HG02884 (cell line): ENCODE results near the gene PLEKHD1.

Experiments used
- ATAC-seq: cut with Tn5 transposase; IDR thresholded peaks from one replicate; pipeline ENCODE4 v1.9.1; 2021; ENCODE audit warnings: mild to moderate bottlenecking, moderate library complexity; ENCODE audit not compliant: unreplicated experiment

PLEKHD1 gene

DNA sequence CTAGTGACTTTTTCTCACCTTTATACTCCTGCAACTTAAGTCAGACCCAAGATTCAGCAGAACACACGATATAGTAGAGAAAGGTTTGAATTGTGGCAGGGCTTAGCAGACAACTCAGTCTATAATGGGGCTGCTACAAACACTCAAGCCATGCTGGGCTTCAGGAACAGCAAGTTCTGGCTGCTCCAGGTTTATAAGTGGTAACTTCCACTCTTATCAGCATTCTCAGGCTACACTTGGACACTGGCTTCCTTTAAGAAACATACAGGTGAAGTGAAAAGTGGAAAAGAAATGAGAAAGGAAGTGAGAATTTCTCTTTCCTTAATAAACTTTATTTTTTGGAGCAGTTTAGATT, 21.7 kb downstream of the PLEKHD1 start:
- ATAC-seq, result no peak

DNA sequence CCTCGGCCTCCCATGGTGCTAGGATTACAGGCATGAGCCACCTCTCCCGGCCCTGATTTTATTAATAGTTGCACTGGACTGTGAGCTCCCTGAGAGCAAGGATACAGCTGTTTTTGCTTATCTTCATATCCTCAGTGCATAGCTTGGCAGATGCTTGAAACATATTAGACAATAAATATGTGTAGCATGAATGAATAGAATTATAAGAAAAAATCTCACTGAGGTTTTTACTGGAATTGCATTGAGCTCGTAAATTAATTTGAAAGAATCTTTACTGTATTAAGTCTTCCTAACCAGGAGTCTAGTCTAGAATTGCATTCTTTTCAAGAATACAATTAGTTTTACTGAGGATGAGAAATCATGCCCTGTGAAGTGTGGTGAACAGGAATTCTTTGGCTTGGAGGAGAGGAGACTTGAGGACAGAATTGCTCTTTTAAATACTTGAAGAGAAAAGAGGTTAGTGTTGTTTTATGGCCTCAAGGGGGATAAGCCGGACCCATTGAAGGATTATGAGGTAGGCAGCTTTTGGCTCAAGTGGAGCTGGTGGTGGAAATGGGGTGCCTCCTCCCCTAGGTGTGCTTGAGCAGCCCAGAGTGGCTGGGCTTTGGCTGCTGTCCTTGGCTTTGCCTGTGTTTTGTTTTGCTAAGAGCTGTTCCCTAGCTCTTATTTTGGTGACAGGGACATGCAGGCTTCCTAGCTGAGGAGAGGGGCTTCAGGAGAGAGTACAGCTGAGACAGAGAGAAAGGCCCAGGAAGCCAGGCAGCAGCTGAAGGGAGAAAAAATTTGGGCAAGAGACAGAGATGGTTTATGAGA, 34.0 kb downstream of the PLEKHD1 start:
- no peak for ATAC-seq

DNA sequence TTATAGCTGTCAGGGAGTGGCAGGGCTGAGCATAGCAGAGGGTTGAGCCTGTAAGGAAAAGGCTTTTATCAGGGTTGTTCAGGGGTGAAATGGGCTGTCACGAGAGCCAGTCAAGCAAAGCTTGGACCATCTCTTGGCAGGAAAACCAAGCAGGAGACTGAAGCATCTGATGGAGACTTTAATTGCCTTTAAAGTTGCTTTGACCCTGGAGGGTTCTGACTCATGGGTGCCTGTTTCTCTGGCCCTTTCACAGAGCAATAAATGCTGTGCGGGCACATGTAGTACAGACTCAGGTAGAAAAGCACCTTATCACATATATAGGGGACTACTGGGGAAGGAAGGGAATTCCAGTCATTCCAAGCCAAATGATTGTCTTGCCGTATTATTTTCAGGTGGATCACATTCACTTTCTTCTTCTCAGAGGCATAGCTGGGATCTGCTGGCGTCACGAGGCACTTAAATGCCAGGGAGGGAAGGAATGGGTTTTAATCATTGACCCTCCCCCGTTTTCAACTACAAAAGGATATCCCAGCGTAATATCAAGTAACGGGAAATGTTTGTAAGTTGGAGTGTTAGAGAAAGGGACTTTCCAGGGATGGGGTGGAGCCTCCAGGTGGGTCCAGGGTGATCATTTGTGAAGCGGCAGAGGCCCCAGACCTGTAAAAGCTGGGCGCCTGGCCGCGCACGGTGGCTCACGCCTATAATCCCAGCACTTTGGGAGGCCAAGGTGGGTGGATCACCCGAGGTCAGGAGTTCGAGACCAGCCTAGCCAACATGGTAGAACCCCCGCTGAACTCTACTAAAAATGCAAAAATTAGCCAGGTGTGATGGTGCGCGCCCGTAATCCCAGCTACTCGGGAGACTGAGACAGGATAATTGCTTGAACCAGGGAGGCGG, 34.9 kb downstream of the PLEKHD1 start:
- ATAC-seq, result no peak

DNA sequence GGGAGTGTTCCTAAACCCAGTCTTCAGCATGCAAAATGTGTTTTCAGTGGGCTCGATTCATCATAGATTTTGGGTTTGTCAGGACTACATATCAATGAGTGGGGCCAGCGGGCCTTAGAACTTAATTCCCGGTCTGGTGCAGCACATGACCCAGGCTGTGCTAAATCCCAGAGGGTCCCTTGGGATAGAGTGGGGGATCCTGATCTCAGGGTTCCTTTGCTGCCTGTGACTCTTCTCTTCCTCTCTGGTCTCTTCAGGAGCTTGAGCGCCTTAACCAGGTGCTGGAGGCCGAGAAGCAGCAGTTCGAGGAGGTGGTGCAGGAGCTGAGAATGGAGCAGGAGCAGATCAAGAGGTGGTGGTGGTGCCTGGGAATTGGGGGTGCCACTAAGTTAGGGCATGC, 37.5 kb downstream of the PLEKHD1 start:
- ATAC-seq, result no peak

DNA sequence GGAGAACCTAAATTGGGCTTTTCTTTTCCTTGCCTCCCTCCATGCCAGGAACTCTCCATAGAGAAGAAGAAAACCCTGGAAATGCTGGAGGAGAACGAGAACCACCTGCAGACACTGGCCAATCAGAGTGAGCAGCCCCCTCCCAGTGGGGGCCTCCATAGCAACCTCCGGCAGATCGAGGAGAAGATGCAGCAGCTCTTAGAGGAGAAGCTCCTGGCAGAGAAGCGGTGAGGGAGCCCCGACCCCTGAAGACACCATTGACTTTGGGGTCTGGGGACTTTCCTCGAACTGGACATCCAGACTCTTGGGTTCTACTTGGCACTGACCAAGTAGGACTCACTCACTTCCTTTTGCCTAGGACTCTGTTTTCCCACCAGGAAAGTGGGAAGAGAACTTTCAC, 41.4 kb downstream of the PLEKHD1 start:
- no peak for ATAC-seq

DNA sequence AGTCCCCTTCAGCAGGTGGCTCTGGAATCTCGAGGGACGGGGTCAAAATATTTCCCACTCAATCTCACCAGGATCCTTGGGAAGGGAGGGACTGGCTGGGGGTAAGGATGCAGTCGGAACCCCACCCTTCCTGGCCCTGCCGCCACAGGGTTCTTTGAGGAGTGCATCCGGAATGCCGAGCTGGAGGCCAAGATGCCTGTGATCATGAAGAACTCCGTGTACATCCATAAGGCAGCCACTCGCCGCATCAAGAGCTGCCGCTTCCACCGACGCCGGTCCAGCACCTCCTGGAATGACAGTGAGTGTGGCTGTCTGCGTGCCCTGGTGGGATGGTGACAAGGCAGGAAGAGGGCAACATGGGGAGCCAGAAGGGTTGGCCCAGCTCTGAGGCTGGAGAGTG, 43.1 kb downstream of the PLEKHD1 start:
- no peak for ATAC-seq

DNA sequence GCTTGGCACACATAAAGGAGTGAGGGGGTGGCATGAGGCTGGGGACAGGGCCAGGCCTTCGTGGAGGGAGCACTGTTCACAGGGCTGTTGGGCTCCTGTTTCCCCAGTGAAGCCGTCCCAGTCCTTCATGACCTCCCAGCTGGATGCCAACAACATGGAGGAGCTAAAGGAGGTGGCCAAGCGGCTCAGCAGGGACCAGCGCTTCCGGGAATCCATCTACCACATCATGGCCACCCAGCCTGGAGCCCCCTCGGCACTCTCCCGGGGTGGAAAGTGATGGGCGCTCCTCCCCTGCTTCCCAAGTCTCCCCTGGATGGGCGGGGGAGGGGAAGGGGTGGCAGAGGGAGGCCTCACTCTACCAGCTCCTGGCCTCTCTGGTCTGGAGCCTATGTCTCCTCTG, 43.6 kb downstream of the PLEKHD1 start:
- no peak for ATAC-seq

DNA sequence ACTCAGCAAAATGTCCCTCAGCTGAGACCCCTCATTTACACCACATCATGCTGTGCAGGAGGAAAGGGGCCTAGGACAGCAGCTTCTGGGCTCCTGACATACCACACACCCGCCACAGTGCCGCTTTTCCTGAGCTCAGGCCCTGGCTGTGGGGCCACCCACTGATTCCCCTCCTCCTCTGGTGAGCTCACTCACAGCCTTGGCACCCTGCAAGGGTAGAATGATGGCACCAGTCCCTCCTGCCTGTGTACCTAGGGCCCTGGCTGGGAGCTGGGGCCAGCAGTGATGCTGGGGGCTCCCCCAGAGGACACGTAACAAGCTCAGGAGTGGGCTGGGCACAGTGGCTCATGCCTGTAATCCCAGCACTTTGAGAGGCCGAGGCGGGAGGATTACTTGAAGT, 44.4 kb downstream of the PLEKHD1 start:
- no peak for ATAC-seq

DNA sequence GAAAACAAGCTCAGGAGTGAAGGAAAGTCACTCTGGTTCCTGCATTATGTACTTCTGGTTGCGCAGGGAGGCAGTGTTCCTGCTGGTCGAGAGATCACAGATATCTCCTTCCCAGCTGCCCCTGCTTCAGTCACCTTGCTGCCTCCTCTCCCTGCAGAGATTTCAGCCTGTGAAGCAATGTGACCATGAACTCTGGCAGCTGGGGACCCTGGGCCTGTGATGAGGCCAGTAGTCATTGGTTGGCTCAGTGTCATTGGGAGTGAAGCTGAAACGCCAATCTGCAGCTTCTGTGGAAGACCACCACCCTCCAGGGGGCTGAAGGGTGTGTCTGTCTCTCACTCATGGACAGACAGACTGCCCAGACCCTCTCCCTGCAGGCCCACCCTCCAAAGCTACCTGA, 45.0 kb downstream of the PLEKHD1 start:
- ATAC-seq, result no peak

DNA sequence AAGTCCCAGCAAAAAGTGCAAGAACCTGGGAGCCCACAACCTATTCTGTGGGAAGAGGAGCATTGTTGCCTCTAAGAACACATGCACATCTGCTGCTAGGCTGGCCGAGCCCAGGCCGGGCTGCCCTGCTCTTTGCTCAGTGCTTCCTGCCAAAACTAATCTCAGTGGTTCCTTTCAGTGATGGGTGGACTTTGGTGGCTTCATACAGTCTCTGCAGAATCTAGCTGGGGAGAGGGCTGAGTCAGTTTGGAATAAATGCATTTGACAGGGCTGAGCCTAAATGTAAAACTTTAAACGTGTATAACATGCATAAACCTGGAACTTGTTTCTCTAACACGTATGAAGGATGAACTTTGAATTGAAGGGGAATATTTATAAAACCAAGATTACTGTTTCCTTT, 45.6 kb downstream of the PLEKHD1 start:
- no peak for ATAC-seq

DNA sequence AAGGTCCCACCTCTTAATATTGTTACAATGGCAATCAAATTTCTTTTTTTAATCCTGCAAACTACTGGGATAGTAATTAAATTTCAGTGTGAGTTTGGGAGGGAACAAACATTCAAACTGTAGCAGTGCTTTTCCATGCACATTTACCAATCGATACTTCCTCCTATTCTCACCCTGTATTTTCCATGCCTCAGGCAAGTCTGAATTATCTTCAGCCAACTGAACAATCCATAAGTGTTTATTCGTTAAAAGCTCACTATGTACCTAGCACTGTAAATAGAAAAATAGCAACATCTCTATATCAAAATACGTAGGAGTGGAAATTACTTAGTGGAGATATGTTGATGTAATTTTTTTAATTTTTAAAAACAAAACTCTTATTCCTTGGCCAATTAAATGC, 46.6 kb downstream of the PLEKHD1 start:
- ATAC-seq, result no peak

DNA sequence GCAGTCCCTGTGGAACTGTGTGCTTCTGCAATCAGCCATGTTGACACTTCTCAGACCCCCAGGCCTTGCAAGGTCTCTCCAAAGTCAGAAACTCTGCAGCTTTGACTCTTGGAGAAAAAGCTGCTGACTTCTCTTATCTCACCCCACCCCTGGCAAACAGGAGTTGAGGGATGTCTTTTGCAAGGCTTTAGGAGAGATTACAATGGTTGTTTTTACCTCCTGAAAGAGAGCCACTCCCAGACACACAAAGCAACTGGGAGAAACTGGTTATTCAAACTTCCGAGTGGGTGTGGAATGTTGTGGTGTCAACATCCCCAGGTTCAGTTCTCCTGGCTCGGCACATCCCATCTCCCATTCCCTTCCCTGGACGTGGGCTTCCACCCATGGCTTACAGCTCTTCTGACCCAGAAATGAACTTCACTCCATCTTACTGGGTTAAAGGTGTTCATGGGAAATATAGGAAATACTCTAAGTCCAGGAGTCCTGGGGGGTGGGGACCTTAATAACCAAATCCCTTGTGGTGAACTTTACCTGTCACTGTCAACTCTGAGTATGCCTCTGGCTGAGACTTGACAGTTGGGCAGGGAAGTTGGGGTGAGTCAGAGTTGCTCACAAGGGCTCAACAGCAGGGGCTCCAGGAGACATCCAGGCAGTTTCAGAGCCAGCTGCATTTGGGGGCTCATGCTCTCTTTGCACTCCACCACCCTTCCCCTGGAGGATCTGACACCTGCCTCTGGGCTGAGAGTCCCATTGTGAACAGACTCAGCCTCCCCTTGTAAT, 48.2 kb downstream of the PLEKHD1 start:
- ATAC-seq, result no peak

DNA sequence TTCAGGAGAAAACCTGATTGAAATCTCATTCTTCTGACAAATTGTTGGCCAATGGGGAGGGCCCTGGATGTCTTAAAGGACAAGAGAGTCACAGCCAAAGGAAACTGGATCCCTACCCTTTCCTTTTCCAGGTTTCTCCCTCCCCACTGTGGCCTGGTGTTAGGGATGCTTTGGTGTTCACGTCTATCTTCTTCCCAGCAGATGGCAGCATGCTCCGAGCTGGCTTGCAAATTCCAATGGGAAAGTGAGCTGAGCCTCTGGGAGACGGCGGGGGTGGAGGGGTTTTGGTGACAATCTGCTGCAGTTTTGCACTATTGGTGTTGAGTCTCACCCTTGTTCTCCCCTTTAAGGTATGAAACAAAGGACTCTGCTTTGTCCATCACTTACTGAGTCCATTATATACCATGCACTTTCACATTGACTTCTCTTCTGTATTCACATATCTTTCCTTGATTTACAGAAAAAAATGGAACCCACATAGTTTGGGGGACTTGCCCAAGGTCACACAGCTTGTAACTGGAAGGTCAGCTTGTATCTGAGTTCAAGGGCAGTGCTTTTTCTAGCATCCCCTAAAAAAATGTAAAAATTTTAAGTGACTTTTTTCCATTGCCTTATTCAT, 50.8 kb downstream of the PLEKHD1 start:
- no peak for ATAC-seq

DNA sequence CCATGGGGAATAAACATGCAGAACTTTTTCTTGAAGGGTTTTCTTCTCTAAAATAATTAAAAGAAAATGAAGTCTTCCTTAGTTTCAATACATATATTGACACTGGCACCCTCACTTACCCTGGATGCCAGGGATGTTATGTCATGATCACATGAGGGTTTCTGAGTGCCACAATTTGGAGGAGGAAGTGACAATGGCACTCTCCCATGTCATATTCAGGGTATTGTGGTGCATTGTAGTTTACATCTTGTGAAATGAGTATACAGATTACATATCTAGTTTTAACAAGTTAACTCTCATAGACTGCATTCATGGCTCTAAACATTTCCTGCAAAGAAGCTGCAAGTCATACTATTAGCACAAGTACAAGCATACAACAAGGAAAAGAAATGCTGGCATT, 52.4 kb downstream of the PLEKHD1 start:
- ATAC-seq, result no peak

DNA sequence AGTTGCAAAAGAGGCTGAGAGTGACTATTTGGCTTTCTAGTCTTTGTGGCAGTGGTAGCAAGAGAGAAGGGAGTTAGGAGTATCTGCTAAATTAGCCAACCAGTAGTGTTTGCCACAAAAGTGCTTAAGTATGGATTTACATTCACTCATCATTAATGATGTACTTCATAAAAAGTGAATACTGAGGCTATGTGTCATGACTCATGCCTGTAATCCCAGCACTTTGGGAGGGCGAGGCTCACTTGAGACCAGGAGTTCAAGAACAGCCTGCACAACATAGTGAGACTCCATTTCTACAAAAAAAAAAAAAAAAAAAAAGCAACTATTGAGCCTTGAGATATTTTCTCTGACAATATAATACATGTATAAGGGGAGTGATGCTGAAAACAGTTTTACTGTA, 53.4 kb downstream of the PLEKHD1 start:
- ATAC-seq, result no peak

DNA sequence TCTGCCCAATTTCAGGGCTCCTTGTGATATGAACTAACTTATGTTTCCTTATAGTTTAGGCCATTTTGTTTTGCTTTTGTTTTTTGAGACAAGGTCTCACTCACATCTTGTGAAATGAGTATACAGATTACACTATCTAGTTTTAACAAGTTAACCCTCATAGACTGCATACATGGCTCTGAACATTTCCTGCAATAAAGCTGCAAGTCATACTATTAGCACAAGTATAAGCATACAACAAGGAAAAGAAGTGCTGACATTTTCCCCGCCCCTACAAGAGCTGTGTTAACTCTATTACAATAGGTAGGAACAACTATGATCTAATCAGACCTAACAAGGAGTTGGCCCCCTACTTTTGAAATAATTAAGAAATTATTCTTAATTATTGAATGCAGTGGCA, 54.2 kb downstream of the PLEKHD1 start:
- no peak for ATAC-seq

DNA sequence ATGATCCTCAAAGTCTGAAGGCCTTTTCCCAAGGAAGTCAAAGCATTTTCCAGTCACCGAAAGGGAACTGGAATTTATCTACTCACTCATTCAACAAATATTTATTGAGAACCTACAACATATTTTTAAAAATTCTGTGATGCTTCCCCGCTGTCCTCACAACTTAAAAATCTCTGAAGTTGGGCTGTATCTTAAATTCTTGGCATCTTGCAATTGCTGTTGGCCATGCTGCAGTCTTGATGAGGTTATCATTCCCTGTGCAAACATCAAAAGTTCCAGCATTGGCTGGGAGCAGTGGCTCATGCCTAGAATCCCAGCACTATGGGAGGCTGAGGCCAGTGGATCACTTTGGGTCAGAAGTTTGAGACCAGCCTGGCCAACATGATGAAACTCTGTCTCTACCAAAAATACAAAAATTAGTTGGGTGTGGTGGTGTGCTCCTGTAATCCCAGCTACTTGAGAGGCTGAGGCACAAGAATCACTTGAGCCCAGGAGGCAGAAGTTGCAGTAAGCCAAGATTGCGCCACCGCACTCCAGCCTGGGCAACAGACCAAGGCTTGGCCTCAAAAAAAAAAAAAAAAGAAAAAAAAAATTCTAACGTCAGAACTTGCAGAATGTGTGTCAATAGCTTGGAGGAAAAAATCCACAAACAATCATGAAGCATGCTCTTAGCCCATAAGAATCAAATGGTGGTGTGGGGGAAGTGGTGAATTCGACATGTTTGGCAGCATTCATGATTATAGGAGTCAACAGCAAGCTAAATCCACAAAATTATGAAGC, 55.3 kb downstream of the PLEKHD1 start:
- no peak for ATAC-seq

DNA sequence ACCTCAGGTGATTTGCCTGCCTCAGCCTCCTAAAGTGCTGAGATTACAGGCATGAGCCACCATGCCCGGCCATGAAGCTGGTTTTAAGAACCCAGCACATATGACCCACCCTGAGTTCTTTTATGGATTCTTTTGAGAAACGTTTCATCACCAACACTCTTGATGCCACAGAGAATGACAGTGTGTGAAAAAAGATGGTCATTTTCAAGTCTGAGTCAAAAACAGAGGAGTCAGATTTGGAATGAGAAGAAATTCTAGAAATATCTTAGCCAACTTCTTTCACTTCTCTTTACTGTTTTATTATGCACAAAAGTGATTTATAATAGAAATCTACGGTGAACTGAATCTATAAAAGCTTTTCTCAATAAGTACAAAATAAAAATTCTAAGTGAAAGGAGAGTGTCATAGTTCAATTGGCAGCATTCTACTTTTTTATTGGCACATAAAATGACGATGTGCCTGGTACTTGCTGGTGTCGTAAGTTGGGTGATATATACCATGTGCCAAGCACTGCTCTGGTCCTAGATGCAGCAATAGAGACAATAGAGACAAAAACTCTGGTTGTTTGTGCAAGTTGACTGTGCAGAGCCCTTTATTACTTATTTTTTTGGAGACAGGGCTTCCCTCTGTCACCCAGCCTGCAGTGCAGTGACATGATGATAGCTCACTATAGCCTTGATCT, 56.3 kb downstream of the PLEKHD1 start:
- no peak for ATAC-seq

DNA sequence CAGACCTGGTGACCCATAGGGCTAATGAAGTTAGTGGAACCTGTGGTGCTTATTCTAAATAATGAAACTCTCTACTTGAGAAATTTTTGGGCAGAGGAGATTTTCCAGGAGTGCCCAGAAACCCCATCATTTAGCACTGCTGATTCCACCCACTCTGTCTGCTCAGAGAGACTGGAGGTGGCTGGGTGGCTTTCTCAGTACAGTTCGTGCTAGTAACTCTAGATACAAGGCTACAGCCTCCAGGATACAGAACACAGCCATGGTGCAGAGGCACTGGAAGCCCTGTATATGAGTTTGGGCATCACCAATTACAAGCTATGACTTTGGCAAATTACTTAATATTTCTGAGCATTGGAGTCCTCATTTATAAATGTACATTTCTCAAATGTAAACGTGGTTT, 57.8 kb downstream of the PLEKHD1 start:
- ATAC-seq, result no peak
